RWPE1 (cell line): ENCODE results near the gene RBBP8NL.
A peak's percentile ranks its signal among the peaks of the same experiment; 100 is the strongest.

Source experiments
- CTCF ChIA-PET: fragments of 350-600 bp; sonication (Branson Sonifier 250); formaldehyde crosslinking; extraction: SDS; loops from one replicate; lab custom pipeline; 2021; lab: Yijun Ruan, JAX
- POLR2A ChIA-PET: fragments of 400-600 bp; formaldehyde crosslinking; extraction: SDS; loops from one replicate; lab custom pipeline; 2020; ENCODE audit warnings: antibody characterized with exemption; ENCODE audit not compliant: low non-redundant PET; lab: Yijun Ruan, JAX
- DNase-seq: peaks from one replicate; pipeline ENCODE4 v3.0.0; 2012; ENCODE audit warnings: low spot score
- H3K27ac ChIP-seq: fragments of 450-650 bp; 2 replicates; pipeline ENCODE4 v1.5.1; 2017
- CTCF ChIP-seq: fragments of 450-650 bp; conservative IDR thresholded peaks from 2 replicates; pipeline ENCODE4 v1.5.1; 2017; ENCODE audit warnings: low read depth, mild to moderate bottlenecking

Gene RBBP8NL

GRCh38 chr20:62392621-62393334 is 34.6 kb downstream of the RBBP8NL start:
- no peak for TF ChIP-seq CTCF
- no peak for DNase-seq
- CTCF ChIA-PET, result interaction anchor here (1.2 to 1.5 kb wide), 3 partner anchors 10 to 28 kb away, joined by 3 to 8 read pairs (median 5); no protein-coding TSS in a partner anchor
- POLR2A ChIA-PET, result no interaction called here
- peak overlapping the region; percentile 88 for H3K27ac ChIP-seq

- CTCF ChIA-PET, result interaction anchor here (1.2 to 2.0 kb wide), 3 partner anchors 9 to 90 kb away, joined by 3 to 5 read pairs (median 5); partner anchors contain the start of gene ADRM1
Observed at GRCh38 chr20:62392077-62392418, 35.3 kb downstream of the RBBP8NL start.

GRCh38 chr20:62391165-62392076 is 35.9 kb downstream of the RBBP8NL start:
- no peak for TF ChIP-seq CTCF
- CTCF ChIA-PET, result interaction anchor here (0.7 to 2.0 kb wide), 5 partner anchors 9 to 89 kb away, joined by 3 to 5 read pairs (median 4); partner anchors contain the start of gene ADRM1
- no peak for DNase-seq
- POLR2A ChIA-PET, result no interaction called here
- peak overlapping the region; percentile 88 for H3K27ac ChIP-seq

More at GRCh38 chr20:62392077-62392418, 35.3 kb downstream of the RBBP8NL start:
- POLR2A ChIA-PET, result no interaction called here
- peak overlapping the region; percentile 88 for H3K27ac ChIP-seq
- TF ChIP-seq CTCF, result no peak
- no peak for DNase-seq

GRCh38 chr20:62390317-62391164 is 36.8 kb downstream of the RBBP8NL start:
- CTCF ChIA-PET, result interaction anchor here (0.6 to 2.0 kb wide), 6 partner anchors 8 to 226 kb away, joined by 3 to 5 read pairs (median 4); partner anchors contain the start of gene ADRM1
- DNase-seq, result no peak
- peak overlapping the region; percentile 88 for H3K27ac ChIP-seq
- no peak for TF ChIP-seq CTCF
- POLR2A ChIA-PET, result no interaction called here

GRCh38 chr20:62389601-62390087 is 37.7 kb downstream of the RBBP8NL start:
- CTCF ChIA-PET, result interaction anchor here (0.7 to 1.2 kb wide), 4 partner anchors 80 to 228 kb away, joined by 3 to 4 read pairs (median 3); no protein-coding TSS in a partner anchor
- peak overlapping the region; percentile 88 for H3K27ac ChIP-seq
- no peak for DNase-seq
- POLR2A ChIA-PET, result no interaction called here
- no peak for TF ChIP-seq CTCF
